B cell (primary cell): ENCODE results near the gene GRK5. TPM values are rescaled to one million over a fixed set of nuclear protein-coding genes. Genes with fewer than 3 reads are reported as not detected.

ENCODE experiments used
- ATAC-seq: fragments of 200-7000 bp; cut with Tn5 transposase; one replicate; pipeline ENCODE4 v1.10.0; 2021; ENCODE audit warnings: low read depth, mild to moderate bottlenecking, moderate number of reproducible peaks, moderate library complexity
- CTCF ChIA-PET: fragments of 350-600 bp; sonication (Branson Sonifier 250); formaldehyde crosslinking; loops from one replicate; lab custom pipeline; 2021; ENCODE audit warnings: antibody characterized with exemption, inconsistent platforms; lab: Charles Lee
- POLR2A ChIA-PET: fragments of 350-600 bp; sonication (Branson Sonifier 250); formaldehyde crosslinking; loops from one replicate; lab custom pipeline; 2021; ENCODE audit warnings: antibody characterized with exemption; lab: Charles Lee
- DNase-seq: peaks from one replicate; pipeline ENCODE4 v3.0.0; 2013
- H2AFZ ChIP-seq: 2 replicates; pipeline ENCODE4 v1.6.1; 2012; ENCODE audit warnings: mild to moderate bottlenecking, low read depth, low read length; ENCODE audit not compliant: insufficient read depth, poor library complexity, severe bottlenecking
- H3K27ac ChIP-seq, 2 donors: 1 replicate in 1 of 2; 2 replicates in 1 of 2; pipeline ENCODE4 v1.5.1; 2012 to 2013; ENCODE audit warnings: low read length in 2 of 2, mild to moderate bottlenecking in 2 of 2, moderate library complexity in 1 of 2
- H3K27me3 ChIP-seq, 4 experiments: fragments of 200-600 bp in 1 of 4; sonication (generic) in 1 of 4; replicated peaks in 1 of 4; 1 replicate in 2 of 4; 2 replicates in 2 of 4; pipeline versions ENCODE4 v1.6.1 to v1.7.0; 2013 to 2016; ENCODE audit warnings: low read length in 3 of 4, mild to moderate bottlenecking in 2 of 4, mixed read lengths in 1 of 4, moderate library complexity in 1 of 4; ENCODE audit not compliant: insufficient read depth in 4 of 4, control insufficient read depth in 3 of 4; ENCODE audit errors: control extremely low read depth in 1 of 4
- H3K36me3 ChIP-seq, 2 experiments: replicated peaks in 1 of 2; 1 replicate in 1 of 2; 2 replicates in 1 of 2; pipeline versions ENCODE4 v1.6.1 to v1.7.1; 2013; ENCODE audit warnings: low read length in 1 of 2; ENCODE audit not compliant: insufficient read depth in 2 of 2, control insufficient read depth in 1 of 2; ENCODE audit errors: control extremely low read depth in 1 of 2, extremely low read depth in 1 of 2
- H3K4me1 ChIP-seq, 2 donors: fragments of 200-600 bp in 1 of 2; sonication (generic) in 1 of 2; 1 replicate in 1 of 2; 2 replicates in 1 of 2; pipeline versions ENCODE4 v1.5.1 to v1.6.1; 2013 to 2017; ENCODE audit warnings: low read length in 2 of 2; ENCODE audit not compliant: control insufficient read depth in 2 of 2, insufficient read depth in 2 of 2
- H3K4me2 ChIP-seq: replicated peaks from 2 replicates; pipeline ENCODE3; 2012; ENCODE audit warnings: mild to moderate bottlenecking, low read depth, low read length; ENCODE audit not compliant: poor library complexity, severe bottlenecking
- H3K4me3 ChIP-seq, 5 experiments: fragments of 200-600 bp in 1 of 5; sonication (generic) in 1 of 5; 1 replicate in 3 of 5; 2 replicates in 2 of 5; pipeline versions ENCODE4 v1.5.1 to v1.7.0; 2011 to 2016; ENCODE audit warnings: low read length in 4 of 5, mild to moderate bottlenecking in 4 of 5, low read depth in 2 of 5, control low read depth in 1 of 5, moderate library complexity in 1 of 5; ENCODE audit not compliant: insufficient read depth in 1 of 5; ENCODE audit errors: control extremely low read depth in 1 of 5, extremely low read depth in 1 of 5
- H3K79me2 ChIP-seq: fragments of 200-600 bp; sonication (generic); one replicate; pipeline ENCODE4 v1.6.0; 2016; ENCODE audit warnings: low read length; ENCODE audit not compliant: control insufficient read depth, insufficient read depth
- H3K9ac ChIP-seq: fragments of 200-600 bp; sonication (generic); 2 replicates; pipeline ENCODE4 v1.6.1; 2017; ENCODE audit warnings: mild to moderate bottlenecking, low read length, moderate library complexity
- H3K9me3 ChIP-seq, 3 donors: one replicate each; pipeline versions ENCODE4 v1.6.1 to v1.7.1; 2013; ENCODE audit warnings: low read length in 2 of 3; ENCODE audit not compliant: control insufficient read depth in 2 of 3, insufficient read depth in 1 of 3; ENCODE audit errors: control extremely low read depth in 1 of 3
- H4K20me1 ChIP-seq: 2 replicates; pipeline ENCODE4 v1.6.0; 2012; ENCODE audit warnings: mild to moderate bottlenecking, low read length; ENCODE audit not compliant: insufficient read depth, control insufficient read depth, poor library complexity, severe bottlenecking
- H3K27ac Mint-ChIP-seq: one replicate; pipeline ENCODE4 v1.8.0; 2021; ENCODE audit warnings: mixed read lengths
- H3K27me3 Mint-ChIP-seq: one replicate; pipeline ENCODE4 v1.8.0; 2021; ENCODE audit warnings: mixed read lengths
- H3K4me1 Mint-ChIP-seq: one replicate; pipeline ENCODE4 v1.8.0; 2021; ENCODE audit warnings: mixed read lengths
- H3K4me3 Mint-ChIP-seq: one replicate; pipeline ENCODE4 v1.8.0; 2021; ENCODE audit warnings: mixed read lengths
- H3K9me3 Mint-ChIP-seq: one replicate; pipeline ENCODE4 v1.8.0; 2022; ENCODE audit warnings: mixed read lengths; ENCODE audit not compliant: insufficient read depth
- EZH2 ChIP-seq: IDR thresholded peaks from 2 replicates; pipeline ENCODE4 v1.6.1; 2012; ENCODE audit warnings: borderline replicate concordance, low read depth, mild to moderate bottlenecking, moderate library complexity, low read length; ENCODE audit not compliant: insufficient read depth, poor library complexity, severe bottlenecking
- WGBS: methylation state at CpG from one replicate; pipeline ENCODE4 v1.1.5; 2013; ENCODE audit warnings: missing lambda C conversion rate; ENCODE audit not compliant: insufficient coverage; 5-methylcytosine and 5-hydroxymethylcytosine counted together
- intact Hi-C: fragments of 100-400 bp; cut with micrococcal nuclease; formaldehyde crosslinking; loops from one replicate; pipeline ENCODE4 v1.10.0; 2022
- polyA plus RNA-seq: library from polyadenylated mRNA; depleted of rRNA; stranded (reverse); fragments of >200 nt; gene quantifications from 2 replicates; pipeline ENCODE4 v1.2.3, GENCODE V29; 2012
- total RNA-seq, 2 donors: library from RNA; stranded (reverse); fragments of 120-200 nt in 1 of 2; gene quantifications; 1 replicate in 1 of 2; 2 replicates in 1 of 2; pipeline versions ENCODE4 v1.2.3 to v1.2.4, GENCODE V29; 2013 to 2022
- TF ChIP-seq, protein P1 (sequence below): fragments of 200-600 bp; IDR thresholded peaks from one replicate; pipeline ENCODE4 v1.8.0; 2022; ENCODE audit warnings: antibody characterized with exemption, mild to moderate bottlenecking

Gene GRK5
- total and polyA plus RNA-seq, 2 donors (not counting 1 experiment from before 2014, with no cell fraction given) = 21.9 to 54.8 TPM

DNA sequence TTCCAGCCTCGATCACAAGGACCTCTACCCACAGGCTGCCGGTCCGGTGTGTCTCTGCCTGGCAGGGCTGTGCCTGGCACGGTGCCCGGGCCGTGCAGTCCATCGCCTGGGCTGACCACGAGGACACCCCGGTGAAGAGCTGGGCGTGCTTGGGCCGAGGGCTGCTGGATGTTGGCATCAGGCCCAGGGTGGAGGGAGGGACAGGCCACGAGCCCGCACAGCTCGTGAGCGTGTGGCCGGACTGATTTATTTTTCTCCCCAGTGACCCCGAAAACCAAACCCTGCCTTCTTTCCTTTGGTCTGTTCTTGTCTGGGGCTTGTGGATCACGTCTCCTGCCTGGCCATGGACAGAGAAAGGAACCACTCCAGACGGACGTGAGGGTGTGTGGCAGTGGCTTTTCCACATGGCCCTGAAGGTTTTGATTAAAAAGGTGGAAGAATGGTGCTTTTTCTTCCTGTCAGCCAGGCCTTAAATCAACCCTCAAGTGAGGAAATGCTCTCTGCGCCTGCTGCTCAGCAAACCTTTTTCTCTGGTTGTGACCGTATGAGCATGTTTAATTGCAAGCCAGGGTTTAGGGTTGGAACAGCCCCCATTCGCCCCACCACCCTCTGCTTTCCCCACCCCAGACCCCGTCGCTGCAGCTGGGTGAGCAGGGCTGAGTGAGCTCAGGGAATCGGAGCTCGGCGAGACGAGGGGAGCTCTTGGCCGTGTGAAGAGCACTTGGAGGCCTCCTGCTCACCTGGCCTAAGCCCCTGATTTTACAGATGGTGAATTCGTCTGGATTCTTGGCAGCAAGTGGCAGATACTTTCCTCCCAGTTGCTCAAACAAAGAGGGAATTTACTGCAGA lies 205.1 kb downstream of the GRK5 start:
- peaks cover 13% of the 10 kb centered on the region for H4K20me1 ChIP-seq
- ATAC-seq = no peak
- TF ChIP-seq, protein P1, sequence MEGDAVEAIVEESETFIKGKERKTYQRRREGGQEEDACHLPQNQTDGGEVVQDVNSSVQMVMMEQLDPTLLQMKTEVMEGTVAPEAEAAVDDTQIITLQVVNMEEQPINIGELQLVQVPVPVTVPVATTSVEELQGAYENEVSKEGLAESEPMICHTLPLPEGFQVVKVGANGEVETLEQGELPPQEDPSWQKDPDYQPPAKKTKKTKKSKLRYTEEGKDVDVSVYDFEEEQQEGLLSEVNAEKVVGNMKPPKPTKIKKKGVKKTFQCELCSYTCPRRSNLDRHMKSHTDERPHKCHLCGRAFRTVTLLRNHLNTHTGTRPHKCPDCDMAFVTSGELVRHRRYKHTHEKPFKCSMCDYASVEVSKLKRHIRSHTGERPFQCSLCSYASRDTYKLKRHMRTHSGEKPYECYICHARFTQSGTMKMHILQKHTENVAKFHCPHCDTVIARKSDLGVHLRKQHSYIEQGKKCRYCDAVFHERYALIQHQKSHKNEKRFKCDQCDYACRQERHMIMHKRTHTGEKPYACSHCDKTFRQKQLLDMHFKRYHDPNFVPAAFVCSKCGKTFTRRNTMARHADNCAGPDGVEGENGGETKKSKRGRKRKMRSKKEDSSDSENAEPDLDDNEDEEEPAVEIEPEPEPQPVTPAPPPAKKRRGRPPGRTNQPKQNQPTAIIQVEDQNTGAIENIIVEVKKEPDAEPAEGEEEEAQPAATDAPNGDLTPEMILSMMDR = no peak
- TF ChIP-seq EZH2 = no peak
- no peak overlapping the region for H3K27ac ChIP-seq
- no peak overlapping the region for H3K9ac ChIP-seq
- ChIA-PET POLR2A (no interaction called here), CTCF (interaction anchor here (1.7 kb wide), 1 partner anchor 205 kb away, joined by 3 read pairs; the partner anchor contains the start of gene GRK5)
- intact Hi-C loops = no loop called here
- Mint-ChIP-seq H3K27me3 (no peaks in the 10 kb centered on the region), H3K9me3 (no peaks in the 10 kb centered on the region), H3K4me1 (peaks cover 9% of the 10 kb centered on the region), H3K27ac (no peak overlapping the region), H3K4me3 (no peak overlapping the region)
- H3K9me3 ChIP-seq = no peaks in the 10 kb centered on the region
- H3K4me3 ChIP-seq = no peak overlapping the region
- H3K4me2 ChIP-seq = no peak overlapping the region
- WGBS = 76% methylated on average over 26 of the region's 31 CpGs
- DNase-seq = no peak
- H2AFZ ChIP-seq = no peak overlapping the region
- H3K79me2 ChIP-seq = peaks cover 44% of the 10 kb centered on the region
- H3K27me3 ChIP-seq = no peaks in the 10 kb centered on the region
- H3K36me3 ChIP-seq = peaks cover 0 to 11% of the 10 kb centered on the region in 2 experiments
- peaks cover 1 to 10% of the 10 kb centered on the region in 2 donors for H3K4me1 ChIP-seq

DNA sequence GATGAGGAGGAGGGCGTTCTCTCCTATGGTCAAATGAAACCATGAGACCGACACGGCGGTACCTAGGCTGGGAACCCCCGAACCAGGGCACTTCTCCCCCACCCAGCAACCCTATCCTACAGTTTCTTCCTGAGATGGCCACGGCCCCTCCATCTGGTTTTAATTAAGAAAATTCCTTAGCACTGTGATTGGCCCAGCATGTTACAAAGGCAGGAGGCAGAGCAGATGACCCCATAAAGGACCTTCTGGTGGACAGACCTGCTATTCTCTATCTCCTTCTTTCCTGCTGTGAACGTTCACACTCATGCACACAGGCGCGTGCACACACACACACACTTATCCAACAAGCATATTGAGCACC lies 205.7 kb downstream of the GRK5 start:
- peaks cover 0 to 8% of the 10 kb centered on the region in 2 donors for H3K4me1 ChIP-seq
- H3K4me2 ChIP-seq = no peak overlapping the region
- Mint-ChIP-seq H3K27me3 (no peaks in the 10 kb centered on the region), H3K4me3 (no peak overlapping the region), H3K4me1 (peaks cover 8% of the 10 kb centered on the region), H3K9me3 (no peaks in the 10 kb centered on the region), H3K27ac (no peak overlapping the region)
- peaks cover 19% of the 10 kb centered on the region for H4K20me1 ChIP-seq
- H3K27ac ChIP-seq = no peak overlapping the region
- intact Hi-C loops = no loop called here
- DNase-seq (no peak), ATAC-seq (no peak)
- ChIA-PET CTCF (no interaction called here), POLR2A (no interaction called here)
- H3K9ac ChIP-seq = no peak overlapping the region
- H3K9me3 ChIP-seq = no peaks in the 10 kb centered on the region
- TF ChIP-seq, protein P1 = no peak
- no peak for TF ChIP-seq EZH2
- peaks cover 0 to 11% of the 10 kb centered on the region in 2 experiments for H3K36me3 ChIP-seq
- H3K27me3 ChIP-seq = no peaks in the 10 kb centered on the region
- H2AFZ ChIP-seq = no peak overlapping the region
- peaks cover 47% of the 10 kb centered on the region for H3K79me2 ChIP-seq
- no peak overlapping the region for H3K4me3 ChIP-seq
- 89% methylated on average over 6 of the region's 9 CpGs for WGBS
